Erythroblast (primary cell): Measurements from ENCODE around the gene P2RY8.

Source experiments
- GATA1 ChIP-seq: IDR thresholded peaks from 2 replicates; pipeline ENCODE4 v1.6.1; 2011; ENCODE audit warnings: low read depth, mild to moderate bottlenecking, control low read depth, low read length, moderate library complexity
- POLR2A ChIP-seq: IDR thresholded peaks from 2 replicates; pipeline ENCODE4 v1.6.1; 2011; ENCODE audit warnings: mild to moderate bottlenecking, low read length

GRCh38 chrX:1417921-1418771, 118.8 kb downstream of the P2RY8 start:
- TF ChIP-seq POLR2A (no peak), GATA1 (no peak)
